H9 (cell line): Measurements from ENCODE around the gene DNAJC30. TPM values are rescaled to one million over a fixed set of nuclear protein-coding genes. Genes with fewer than 3 reads are reported as not detected.

Experiments used
- DNase-seq: peaks from one replicate; pipeline ENCODE4 v3.0.0-alpha.2; 2017
- H2AFZ ChIP-seq: one replicate; pipeline ENCODE4 v1.6.1; 2013; ENCODE audit warnings: mild to moderate bottlenecking, low read length, control low read depth, moderate library complexity
- H2AK5ac ChIP-seq: 2 replicates; pipeline ENCODE4 v1.6.1; 2013; ENCODE audit warnings: low read length, control low read depth, mixed read lengths; ENCODE audit not compliant: insufficient read length
- H2BK120ac ChIP-seq: one replicate; pipeline ENCODE4 v1.6.1; 2013; ENCODE audit warnings: low read depth, mild to moderate bottlenecking, low read length, control low read depth, inconsistent platforms; ENCODE audit not compliant: poor library complexity, severe bottlenecking
- H2BK12ac ChIP-seq: 2 replicates; pipeline ENCODE4 v1.6.1; 2013; ENCODE audit warnings: low read length, control low read depth, mixed read lengths, low read depth; ENCODE audit not compliant: insufficient read length
- H2BK15ac ChIP-seq: 2 replicates; pipeline ENCODE4 v1.6.1; 2013; ENCODE audit warnings: low read depth, low read length, control low read depth
- H2BK20ac ChIP-seq: one replicate; pipeline ENCODE4 v1.6.1; 2013; ENCODE audit warnings: low read depth, mild to moderate bottlenecking, low read length, control low read depth, inconsistent platforms; ENCODE audit not compliant: poor library complexity, severe bottlenecking
- H2BK5ac ChIP-seq: 2 replicates; pipeline ENCODE4 v1.6.1; 2013; ENCODE audit warnings: low read length, control low read depth, mixed read lengths; ENCODE audit not compliant: insufficient read length
- H3K14ac ChIP-seq: 2 replicates; pipeline ENCODE4 v1.6.1; 2013; ENCODE audit warnings: low read length, control low read depth; ENCODE audit not compliant: insufficient read depth
- H3K18ac ChIP-seq: 2 replicates; pipeline ENCODE4 v1.6.1; 2013; ENCODE audit warnings: low read depth, mild to moderate bottlenecking, mixed read lengths, low read length, control low read depth; ENCODE audit not compliant: insufficient read length
- H3K23ac ChIP-seq: 2 replicates; pipeline ENCODE4 v1.6.1; 2013; ENCODE audit warnings: low read length, control low read depth, mixed read lengths, low read depth; ENCODE audit not compliant: insufficient read length
- H3K23me2 ChIP-seq: 2 replicates; pipeline ENCODE4 v1.6.1; 2013; ENCODE audit warnings: low read depth, mild to moderate bottlenecking, mixed read lengths, low read length, control low read depth; ENCODE audit not compliant: insufficient read length, poor library complexity, severe bottlenecking
- H3K27ac ChIP-seq: 2 replicates; pipeline ENCODE4 v1.5.1; 2013; ENCODE audit warnings: low read length, control low read depth, mixed read lengths, low read depth; ENCODE audit not compliant: insufficient read length
- H3K27me3 ChIP-seq: 2 replicates; pipeline ENCODE4 v1.6.1; 2013; ENCODE audit warnings: low read length, control low read depth, inconsistent platforms; ENCODE audit not compliant: insufficient read depth
- H3K4ac ChIP-seq: 2 replicates; pipeline ENCODE4 v1.6.1; 2013; ENCODE audit warnings: low read depth, mild to moderate bottlenecking, control low read depth, inconsistent platforms, low read length, moderate library complexity
- H3K4me1 ChIP-seq: 2 replicates; pipeline ENCODE4 v1.6.1; 2013; ENCODE audit warnings: low read length, control low read depth, inconsistent platforms; ENCODE audit not compliant: insufficient read depth
- H3K4me2 ChIP-seq: 2 replicates; pipeline ENCODE4 v1.6.1; 2013; ENCODE audit warnings: low read length, control low read depth, mixed read lengths; ENCODE audit not compliant: insufficient read length, insufficient read depth
- H3K56ac ChIP-seq: 2 replicates; pipeline ENCODE4 v1.6.1; 2013; ENCODE audit warnings: low read depth, mild to moderate bottlenecking, mixed read lengths, low read length, control low read depth; ENCODE audit not compliant: insufficient read length
- H3K79me1 ChIP-seq: 2 replicates; pipeline ENCODE4 v1.6.1; 2013; ENCODE audit warnings: low read depth, mild to moderate bottlenecking, moderate library complexity, low read length, control low read depth, inconsistent platforms; ENCODE audit not compliant: insufficient read depth, poor library complexity, severe bottlenecking
- H3K79me2 ChIP-seq: 2 replicates; pipeline ENCODE4 v1.6.1; 2013; ENCODE audit warnings: low read length, control low read depth, inconsistent platforms; ENCODE audit not compliant: insufficient read depth
- H3K9ac ChIP-seq: 2 replicates; pipeline ENCODE4 v1.6.1; 2013; ENCODE audit warnings: low read length, control low read depth, mixed read lengths; ENCODE audit not compliant: insufficient read length; ENCODE audit errors: extremely low read depth
- H3K9me3 ChIP-seq: one replicate; pipeline ENCODE4 v1.6.1; 2013; ENCODE audit warnings: low read depth, low read length, inconsistent platforms; ENCODE audit not compliant: control insufficient read depth
- H3T11ph ChIP-seq: one replicate; pipeline ENCODE4 v1.6.1; 2013; ENCODE audit warnings: mild to moderate bottlenecking, low read length, control low read depth, inconsistent platforms
- H4K20me1 ChIP-seq: one replicate; pipeline ENCODE4 v1.6.1; 2013; ENCODE audit not compliant: control insufficient read depth, insufficient read length, insufficient read depth
- H4K5ac ChIP-seq: 2 replicates; pipeline ENCODE4 v1.6.1; 2013; ENCODE audit warnings: low read depth, mild to moderate bottlenecking, mixed read lengths, low read length, control low read depth; ENCODE audit not compliant: insufficient read length
- H4K8ac ChIP-seq: replicated peaks from 2 replicates; pipeline ENCODE4 v1.6.1; 2013; ENCODE audit warnings: low read length, control low read depth, mixed read lengths, low read depth; ENCODE audit not compliant: insufficient read length
- H4K91ac ChIP-seq: 2 replicates; pipeline ENCODE4 v1.6.1; 2013; ENCODE audit warnings: low read depth, mild to moderate bottlenecking, moderate library complexity, mixed read lengths, low read length, control low read depth; ENCODE audit not compliant: insufficient read length
- H3K27ac Mint-ChIP-seq, 3 experiments: 2 replicates in 2 of 3; 3 replicates in 1 of 3; pipeline ENCODE4 v1.8.0; 2020 to 2021; ENCODE audit warnings: mixed read lengths in 3 of 3, mild to moderate bottlenecking in 1 of 3, moderate library complexity in 1 of 3
- H3K27me3 Mint-ChIP-seq: 2 replicates; pipeline ENCODE4 v1.8.0; 2021; ENCODE audit warnings: low read depth, mild to moderate bottlenecking, moderate library complexity, mixed read lengths
- H3K36me3 Mint-ChIP-seq, 3 experiments: 2 replicates in 2 of 3; 3 replicates in 1 of 3; pipeline ENCODE4 v1.8.0; 2020 to 2021; ENCODE audit warnings: low read depth in 3 of 3, mixed read lengths in 3 of 3; ENCODE audit not compliant: insufficient read depth in 1 of 3
- H3K4me1 Mint-ChIP-seq, 2 experiments: 2 replicates each; pipeline ENCODE4 v1.8.0; 2020; ENCODE audit warnings: mixed read lengths in 2 of 2
- H3K4me3 Mint-ChIP-seq, 2 experiments: 2 replicates in 1 of 2; 3 replicates in 1 of 2; pipeline ENCODE4 v1.8.0; 2020 to 2021; ENCODE audit warnings: mild to moderate bottlenecking in 2 of 2, mixed read lengths in 2 of 2, moderate library complexity in 1 of 2
- H3K9me3 Mint-ChIP-seq, 2 experiments: 2 replicates in 1 of 2; 3 replicates in 1 of 2; pipeline ENCODE4 v1.8.0; 2020; ENCODE audit warnings: mild to moderate bottlenecking in 2 of 2, mixed read lengths in 2 of 2, moderate library complexity in 1 of 2
- WGBS: extraction: QIAGEN DNeasy Blood & Tissue Kit; methylation state at CpG from one replicate; pipeline ENCODE4 v1.1.7; 2013; ENCODE audit warnings: missing lambda C conversion rate, low lambda C conversion rate, mixed read lengths; ENCODE audit not compliant: insufficient read length; ENCODE audit errors: extremely low coverage; 5-methylcytosine and 5-hydroxymethylcytosine counted together
- total RNA-seq: library from RNA; stranded (reverse); gene quantifications from 2 replicates; pipeline ENCODE4 v1.2.1, GENCODE V29; 2021
- TF ChIP-seq, protein P1 (sequence below): fragments of 200-600 bp; sonication (generic); conservative IDR thresholded peaks from 3 replicates; pipeline ENCODE4 v1.8.0; 2021; ENCODE audit warnings: antibody characterized with exemption, mild to moderate bottlenecking

The DNAJC30 gene
- total RNA-seq, 1 experiment from 2014 or later, result 8.1 TPM

DNA sequence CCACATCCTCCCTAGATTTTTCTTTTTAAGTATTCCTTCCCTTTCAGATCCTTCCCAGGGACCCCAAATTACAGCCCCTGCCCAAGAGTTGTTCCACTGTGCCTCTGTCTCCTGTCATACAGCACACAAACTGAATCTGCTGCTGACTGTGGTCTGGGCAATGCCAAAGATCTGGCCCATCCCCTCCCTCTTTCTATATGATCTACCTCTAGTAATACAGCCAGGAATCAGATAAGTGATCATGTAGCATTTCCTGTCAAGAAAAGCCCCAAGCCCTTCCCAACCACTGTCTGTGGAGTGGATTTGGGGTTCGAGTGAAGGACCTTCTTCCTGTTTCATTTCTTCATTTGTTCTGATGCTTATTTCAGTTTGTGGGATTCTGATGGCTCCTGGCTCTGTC lies 29.5 kb upstream of the DNAJC30 start:
- TF ChIP-seq, protein P1, sequence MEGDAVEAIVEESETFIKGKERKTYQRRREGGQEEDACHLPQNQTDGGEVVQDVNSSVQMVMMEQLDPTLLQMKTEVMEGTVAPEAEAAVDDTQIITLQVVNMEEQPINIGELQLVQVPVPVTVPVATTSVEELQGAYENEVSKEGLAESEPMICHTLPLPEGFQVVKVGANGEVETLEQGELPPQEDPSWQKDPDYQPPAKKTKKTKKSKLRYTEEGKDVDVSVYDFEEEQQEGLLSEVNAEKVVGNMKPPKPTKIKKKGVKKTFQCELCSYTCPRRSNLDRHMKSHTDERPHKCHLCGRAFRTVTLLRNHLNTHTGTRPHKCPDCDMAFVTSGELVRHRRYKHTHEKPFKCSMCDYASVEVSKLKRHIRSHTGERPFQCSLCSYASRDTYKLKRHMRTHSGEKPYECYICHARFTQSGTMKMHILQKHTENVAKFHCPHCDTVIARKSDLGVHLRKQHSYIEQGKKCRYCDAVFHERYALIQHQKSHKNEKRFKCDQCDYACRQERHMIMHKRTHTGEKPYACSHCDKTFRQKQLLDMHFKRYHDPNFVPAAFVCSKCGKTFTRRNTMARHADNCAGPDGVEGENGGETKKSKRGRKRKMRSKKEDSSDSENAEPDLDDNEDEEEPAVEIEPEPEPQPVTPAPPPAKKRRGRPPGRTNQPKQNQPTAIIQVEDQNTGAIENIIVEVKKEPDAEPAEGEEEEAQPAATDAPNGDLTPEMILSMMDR, result no peak
- H3K27me3 Mint-ChIP-seq, result peaks cover 4% of the 10 kb centered on the region

More for the DNA sequence above, 29.5 kb upstream of the DNAJC30 start:
- H4K20me1 ChIP-seq, result no peaks in the 10 kb centered on the region
- no peak overlapping the region for H2BK12ac ChIP-seq
- H3K36me3 Mint-ChIP-seq, result peaks cover 0 to 2% (median 0%) of the 10 kb centered on the region in 3 experiments; a peak in 1 of 7 replicates
- H3K27ac Mint-ChIP-seq, result peak overlapping the region in 1 of 3 experiments; percentile 88; a peak in 1 of 7 replicates
- H3K4me1 ChIP-seq, result no peaks in the 10 kb centered on the region
- no peak overlapping the region for H4K91ac ChIP-seq
- H3K79me1 ChIP-seq, result no peaks in the 10 kb centered on the region
- no peak overlapping the region for H4K5ac ChIP-seq
- no peak overlapping the region for H3K14ac ChIP-seq
- H3K9ac ChIP-seq, result no peak overlapping the region
- H3K27me3 ChIP-seq, result no peaks in the 10 kb centered on the region
- no peak overlapping the region for H3K4me2 ChIP-seq
- H3K27ac ChIP-seq, result no peak overlapping the region
- H3K4me1 Mint-ChIP-seq, result peaks cover 0 to 3% of the 10 kb centered on the region in 2 experiments; a peak in 1 of 4 replicates
- no peak overlapping the region for H2BK120ac ChIP-seq
- H3K56ac ChIP-seq, result no peak overlapping the region
- DNase-seq, result no peak
- no peaks in the 10 kb centered on the region for H3K23me2 ChIP-seq
- H2BK5ac ChIP-seq, result no peak overlapping the region
- no peak overlapping the region for H3T11ph ChIP-seq
- H3K9me3 ChIP-seq, result no peaks in the 10 kb centered on the region
- H3K4ac ChIP-seq, result no peak overlapping the region
- no peaks in the 10 kb centered on the region for H3K79me2 ChIP-seq
- H2BK15ac ChIP-seq, result no peak overlapping the region
- H2AK5ac ChIP-seq, result no peak overlapping the region
- H4K8ac ChIP-seq, result no peak overlapping the region
- no peak overlapping the region for H3K18ac ChIP-seq
- WGBS, result no CpG with 5 or more reads among the region's 1 CpG
- H3K9me3 Mint-ChIP-seq, result no peaks in the 10 kb centered on the region
- H2AFZ ChIP-seq, result no peak overlapping the region
- H3K4me3 Mint-ChIP-seq, result no peak overlapping the region
- no peak overlapping the region for H3K23ac ChIP-seq
- no peak overlapping the region for H2BK20ac ChIP-seq
